ENCODE results near the gene PLA2G1B.

Gene PLA2G1B

DNA sequence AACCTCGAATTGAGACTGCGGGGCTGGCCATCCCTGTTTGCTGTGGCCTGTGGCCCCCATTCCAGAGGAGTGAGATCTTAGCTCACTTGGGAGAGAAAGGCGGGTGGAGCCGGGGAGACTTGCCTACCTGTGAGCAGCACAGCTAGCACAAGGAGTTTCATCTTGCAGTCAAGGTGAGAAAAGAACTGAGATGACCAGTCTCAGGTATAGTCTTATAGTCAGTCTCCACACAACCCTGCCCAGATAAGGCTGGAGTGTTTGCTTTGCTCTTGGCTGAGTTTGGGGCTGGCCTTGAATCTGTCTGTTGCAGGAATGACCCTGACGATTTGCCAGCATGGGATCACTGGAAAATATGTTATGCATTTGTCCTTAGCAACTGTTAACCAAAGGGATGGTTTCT lies at the start of gene PLA2G1B:
Gene PLA2G1B, minus strand, starts transcription at position 187 of the 400 bp plus-strand sequence. Its CDS starts 26 bp downstream, at position 161.
- Histone ChIP-seq H3K27me3 (ENCODE audit: control insufficient read depth, insufficient read depth, low read length) (no peaks in the 10 kb centered on the region), H3K27ac (no peak within 1 kb of the TSS), H3K36me3 (ENCODE audit: control insufficient read depth, insufficient read depth, low read length) (no peaks in the 10 kb centered on the region), H2AFZ (peak within 1 kb of the TSS; percentile 42), H3K79me2 (no peaks in the 10 kb centered on the region), H3K9ac (no peak within 1 kb of the TSS), H3K9me3 (ENCODE audit: control insufficient read depth, low read length) (no peaks in the 10 kb centered on the region), H3K4me1 (no peaks in the 10 kb centered on the region), H3K4me2 (ENCODE audit: low read length) (no peak within 1 kb of the TSS), H3K4me3 (ENCODE audit: low read depth, low read length) (no peak within 1 kb of the TSS)
- TF ChIP-seq, protein P1, sequence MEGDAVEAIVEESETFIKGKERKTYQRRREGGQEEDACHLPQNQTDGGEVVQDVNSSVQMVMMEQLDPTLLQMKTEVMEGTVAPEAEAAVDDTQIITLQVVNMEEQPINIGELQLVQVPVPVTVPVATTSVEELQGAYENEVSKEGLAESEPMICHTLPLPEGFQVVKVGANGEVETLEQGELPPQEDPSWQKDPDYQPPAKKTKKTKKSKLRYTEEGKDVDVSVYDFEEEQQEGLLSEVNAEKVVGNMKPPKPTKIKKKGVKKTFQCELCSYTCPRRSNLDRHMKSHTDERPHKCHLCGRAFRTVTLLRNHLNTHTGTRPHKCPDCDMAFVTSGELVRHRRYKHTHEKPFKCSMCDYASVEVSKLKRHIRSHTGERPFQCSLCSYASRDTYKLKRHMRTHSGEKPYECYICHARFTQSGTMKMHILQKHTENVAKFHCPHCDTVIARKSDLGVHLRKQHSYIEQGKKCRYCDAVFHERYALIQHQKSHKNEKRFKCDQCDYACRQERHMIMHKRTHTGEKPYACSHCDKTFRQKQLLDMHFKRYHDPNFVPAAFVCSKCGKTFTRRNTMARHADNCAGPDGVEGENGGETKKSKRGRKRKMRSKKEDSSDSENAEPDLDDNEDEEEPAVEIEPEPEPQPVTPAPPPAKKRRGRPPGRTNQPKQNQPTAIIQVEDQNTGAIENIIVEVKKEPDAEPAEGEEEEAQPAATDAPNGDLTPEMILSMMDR (IDR thresholded peaks at IDR 0.05) = no peak

DNA sequence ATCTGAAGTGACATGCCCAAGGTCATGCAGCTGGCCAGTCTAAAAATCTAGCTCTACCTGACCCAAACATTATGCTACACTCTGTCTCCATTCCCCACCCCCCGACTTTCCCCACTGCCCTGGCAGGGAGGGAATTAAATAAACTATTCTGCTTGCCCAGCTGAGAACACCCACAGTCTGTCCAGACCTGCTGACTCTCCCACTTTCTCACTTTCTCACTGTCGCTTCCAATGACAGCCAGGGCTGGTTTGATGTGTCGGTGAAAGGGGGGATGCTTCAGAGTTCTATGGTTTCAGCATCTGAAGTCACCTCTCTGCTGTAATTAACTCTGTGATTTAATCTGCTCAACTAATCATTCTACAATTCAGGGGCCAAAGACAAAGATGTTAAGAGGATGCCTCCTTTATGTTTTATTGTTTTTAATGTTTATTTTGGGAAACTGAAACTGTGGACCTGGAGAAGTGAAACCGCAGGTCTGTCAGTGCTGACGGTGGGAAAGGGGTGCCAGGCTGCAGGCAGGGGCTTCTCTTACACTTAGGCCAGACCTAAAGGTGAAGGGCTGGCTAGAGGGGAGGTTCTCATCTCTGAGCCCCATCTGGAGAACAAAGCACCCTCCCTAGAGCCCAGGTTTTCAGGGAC lies 49.5 kb upstream of the PLA2G1B start:
- no peaks in the 10 kb centered on the region for H3K79me2 ChIP-seq

DNA sequence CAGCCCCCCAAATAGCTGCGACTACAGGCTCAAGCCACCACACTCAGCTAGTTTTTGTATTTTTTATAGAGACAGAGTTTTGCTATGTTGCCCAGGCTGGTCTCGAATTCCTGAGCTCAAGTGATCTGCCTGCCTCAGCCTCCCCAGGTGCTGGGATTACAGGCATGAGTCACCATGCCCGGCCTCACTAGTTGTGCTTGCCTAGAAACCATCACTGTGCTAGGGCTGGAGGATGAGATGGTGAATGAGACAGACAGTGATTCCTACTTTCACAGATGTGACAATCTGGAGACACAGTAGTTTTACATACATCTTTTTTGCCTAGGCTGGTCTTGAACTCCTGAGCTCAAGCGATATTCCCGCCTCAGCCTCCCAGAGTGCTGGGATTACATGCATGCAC lies 48.8 kb upstream of the PLA2G1B start:
- Histone ChIP-seq H3K79me2 (no peaks in the 10 kb centered on the region), H3K4me1 (no peaks in the 10 kb centered on the region), H3K9me3 (ENCODE audit: control insufficient read depth, low read length) (no peaks in the 10 kb centered on the region), H3K27me3 (ENCODE audit: control insufficient read depth, insufficient read depth, low read length) (no peaks in the 10 kb centered on the region), H3K9ac (no peak overlapping the region), H3K27ac (no peak overlapping the region), H2AFZ (no peak overlapping the region), H3K36me3 (ENCODE audit: control insufficient read depth, insufficient read depth, low read length) (no peaks in the 10 kb centered on the region), H3K4me2 (ENCODE audit: low read length) (no peak overlapping the region), H3K4me3 (ENCODE audit: low read depth, low read length) (no peak overlapping the region)
- TF ChIP-seq, protein P1 (IDR thresholded peaks at IDR 0.05) = no peak

More for the DNA sequence above, 49.5 kb upstream of the PLA2G1B start:
- no peaks in the 10 kb centered on the region for H3K4me1 ChIP-seq
- no peak overlapping the region for H3K4me3 ChIP-seq (ENCODE audit: low read depth, low read length)
- TF ChIP-seq, protein P1 (IDR thresholded peaks at IDR 0.05) = no peak
- no peaks in the 10 kb centered on the region for H3K36me3 ChIP-seq (ENCODE audit: control insufficient read depth, insufficient read depth, low read length)
- no peak overlapping the region for H3K27ac ChIP-seq
- no peaks in the 10 kb centered on the region for H3K9me3 ChIP-seq (ENCODE audit: control insufficient read depth, low read length)
- no peak overlapping the region for H3K4me2 ChIP-seq (ENCODE audit: low read length)
- H3K27me3 ChIP-seq (ENCODE audit: control insufficient read depth, insufficient read depth, low read length) = no peaks in the 10 kb centered on the region
- peak overlapping the region; percentile 45 for H2AFZ ChIP-seq
- H3K9ac ChIP-seq = no peak overlapping the region

DNA sequence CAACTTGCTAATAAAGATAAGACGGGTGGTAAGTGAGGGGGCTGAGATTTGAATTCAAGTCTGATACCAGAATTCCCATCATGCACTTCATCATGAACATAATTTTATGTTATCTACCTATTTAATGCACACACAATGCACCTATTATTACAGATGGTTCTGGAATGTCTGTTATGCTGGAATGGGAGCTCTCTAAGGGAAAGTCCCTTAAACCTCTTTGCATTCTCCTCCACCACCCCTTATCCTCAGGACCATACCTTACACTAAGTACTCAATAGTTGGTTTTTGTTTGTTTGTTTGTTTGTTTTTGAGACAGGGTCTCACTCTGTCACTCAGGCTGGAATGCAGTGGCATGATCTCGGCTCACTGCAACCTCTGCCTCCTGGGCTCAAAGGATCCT lies 48.4 kb upstream of the PLA2G1B start:
- H2AFZ ChIP-seq = no peak overlapping the region
- H3K4me2 ChIP-seq (ENCODE audit: low read length) = no peak overlapping the region
- H3K4me3 ChIP-seq (ENCODE audit: low read depth, low read length) = no peak overlapping the region
- no peak overlapping the region for H3K9ac ChIP-seq
- TF ChIP-seq, protein P1 (IDR thresholded peaks at IDR 0.05) = no peak
- no peaks in the 10 kb centered on the region for H3K79me2 ChIP-seq
- H3K27me3 ChIP-seq (ENCODE audit: control insufficient read depth, insufficient read depth, low read length) = no peaks in the 10 kb centered on the region
- no peaks in the 10 kb centered on the region for H3K36me3 ChIP-seq (ENCODE audit: control insufficient read depth, insufficient read depth, low read length)
- H3K4me1 ChIP-seq = no peaks in the 10 kb centered on the region
- no peak overlapping the region for H3K27ac ChIP-seq
- H3K9me3 ChIP-seq (ENCODE audit: control insufficient read depth, low read length) = no peaks in the 10 kb centered on the region

DNA sequence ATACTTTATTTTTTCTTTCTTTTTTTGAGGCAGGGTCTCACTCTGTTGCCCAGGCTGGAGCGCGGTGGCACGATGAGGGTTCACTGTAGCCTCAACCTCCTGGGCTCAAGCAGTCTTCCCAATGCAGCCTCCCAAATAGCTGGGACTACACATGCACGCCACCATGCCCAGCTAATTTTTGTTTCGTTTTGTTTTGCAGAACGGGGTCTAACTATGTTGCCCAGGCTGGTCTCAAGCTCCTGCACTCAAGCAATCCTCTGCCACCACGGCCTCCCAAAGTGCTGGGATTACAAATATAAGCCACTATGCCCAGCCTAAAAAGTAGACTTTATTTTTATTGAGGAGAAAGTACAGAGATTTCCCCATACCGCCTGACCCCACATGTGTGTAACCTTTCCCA lies 46.1 kb upstream of the PLA2G1B start:
- H2AFZ ChIP-seq = no peak overlapping the region
- no peaks in the 10 kb centered on the region for H3K4me1 ChIP-seq
- TF ChIP-seq, protein P1 (IDR thresholded peaks at IDR 0.05) = no peak
- no peak overlapping the region for H3K9ac ChIP-seq
- H3K27ac ChIP-seq = no peak overlapping the region
- H3K36me3 ChIP-seq (ENCODE audit: control insufficient read depth, insufficient read depth, low read length) = no peaks in the 10 kb centered on the region
- H3K9me3 ChIP-seq (ENCODE audit: control insufficient read depth, low read length) = no peaks in the 10 kb centered on the region
- no peaks in the 10 kb centered on the region for H3K79me2 ChIP-seq
- H3K4me3 ChIP-seq (ENCODE audit: low read depth, low read length) = no peak overlapping the region
- H3K4me2 ChIP-seq (ENCODE audit: low read length) = no peak overlapping the region
- no peaks in the 10 kb centered on the region for H3K27me3 ChIP-seq (ENCODE audit: control insufficient read depth, insufficient read depth, low read length)

Measured in parathyroid adenoma (tissue), 2 donors.